ENCODE measurements around the gene PCDHA1.
"Not testable (repeated sequence)": the region's sequence is repeated elsewhere in the genome, so short reads cannot be mapped to it uniquely, and the experiment has no call there.

The PCDHA1 gene

DNA sequence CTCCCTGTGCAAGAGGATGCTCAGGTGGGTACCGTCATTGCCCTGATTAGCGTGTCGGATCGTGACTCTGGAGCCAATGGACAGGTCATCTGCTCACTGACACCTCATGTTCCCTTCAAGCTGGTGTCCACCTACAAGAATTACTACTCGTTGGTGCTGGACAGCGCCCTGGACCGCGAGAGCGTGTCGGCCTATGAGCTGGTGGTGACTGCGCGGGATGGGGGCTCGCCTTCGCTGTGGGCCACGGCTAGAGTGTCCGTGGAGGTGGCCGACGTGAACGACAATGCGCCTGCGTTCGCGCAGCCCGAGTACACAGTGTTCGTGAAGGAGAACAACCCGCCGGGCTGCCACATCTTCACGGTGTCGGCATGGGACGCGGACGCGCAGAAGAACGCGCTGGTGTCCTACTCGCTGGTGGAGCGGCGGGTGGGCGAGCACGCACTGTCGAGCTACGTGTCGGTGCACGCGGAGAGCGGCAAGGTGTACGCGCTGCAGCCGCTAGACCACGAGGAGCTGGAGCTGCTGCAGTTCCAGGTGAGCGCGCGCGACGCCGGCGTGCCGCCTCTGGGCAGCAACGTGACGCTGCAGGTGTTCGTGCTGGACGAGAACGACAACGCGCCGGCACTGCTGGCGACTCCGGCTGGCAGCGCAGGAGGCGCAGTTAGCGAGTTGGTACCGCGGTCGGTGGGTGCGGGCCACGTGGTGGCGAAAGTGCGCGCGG is 90.8 kb downstream of the PCDHA1 start:
- not testable (repeated sequence) for H3K4me1 ChIP-seq (ENCODE audit: control insufficient read depth in 1 of 2, insufficient read depth in 2 of 2, low read length in 2 of 2); H3K27me3 ChIP-seq (ENCODE audit: control insufficient read depth in 1 of 2, insufficient read depth in 2 of 2, low read length in 2 of 2); H3K9ac ChIP-seq (ENCODE audit: low read depth in 1 of 2, low read length in 2 of 2); H3K36me3 ChIP-seq (ENCODE audit: control insufficient read depth in 1 of 2, insufficient read depth in 2 of 2, low read length in 2 of 2); H3K27ac ChIP-seq (ENCODE audit: low read depth, low read length); H3K4me3 ChIP-seq (ENCODE audit: low read depth in 1 of 2, low read length in 2 of 2)
- H3K9me3 ChIP-seq (ENCODE audit: control insufficient read depth in 1 of 2, low read length in 2 of 2) = peaks cover 8 to 17% of the 10 kb centered on the region in 2 donors

DNA sequence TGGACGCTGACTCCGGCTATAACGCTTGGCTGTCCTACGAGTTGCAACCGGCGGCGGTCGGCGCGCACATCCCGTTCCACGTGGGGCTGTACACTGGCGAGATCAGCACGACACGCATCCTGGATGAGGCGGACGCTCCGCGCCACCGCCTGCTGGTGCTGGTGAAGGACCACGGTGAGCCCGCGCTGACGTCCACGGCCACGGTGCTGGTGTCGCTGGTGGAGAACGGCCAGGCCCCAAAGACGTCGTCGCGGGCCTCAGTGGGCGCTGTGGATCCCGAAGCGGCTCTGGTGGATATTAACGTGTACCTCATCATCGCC is 91.3 kb downstream of the PCDHA1 start:
- H3K9ac ChIP-seq (ENCODE audit: low read depth in 1 of 2, low read length in 2 of 2) = no peak overlapping the region
- peaks cover 8 to 22% of the 10 kb centered on the region in 2 donors for H3K9me3 ChIP-seq (ENCODE audit: control insufficient read depth in 1 of 2, low read length in 2 of 2)
- no peaks in the 10 kb centered on the region for H3K4me1 ChIP-seq (ENCODE audit: control insufficient read depth in 1 of 2, insufficient read depth in 2 of 2, low read length in 2 of 2)
- H3K4me3 ChIP-seq (ENCODE audit: low read depth in 1 of 2, low read length in 2 of 2) = no peak overlapping the region
- no peaks in the 10 kb centered on the region for H3K27me3 ChIP-seq (ENCODE audit: control insufficient read depth in 1 of 2, insufficient read depth in 2 of 2, low read length in 2 of 2)
- H3K36me3 ChIP-seq (ENCODE audit: control insufficient read depth in 1 of 2, insufficient read depth in 2 of 2, low read length in 2 of 2) = no peaks in the 10 kb centered on the region
- no peak overlapping the region for H3K27ac ChIP-seq (ENCODE audit: low read depth, low read length)

- Histone ChIP-seq H3K9me3 (ENCODE audit: control insufficient read depth in 1 of 2, low read length in 2 of 2) (peaks cover 16 to 32% of the 10 kb centered on the region in 2 donors), H3K36me3 (ENCODE audit: control insufficient read depth in 1 of 2, insufficient read depth in 2 of 2, low read length in 2 of 2) (no peaks in the 10 kb centered on the region), H3K27ac (ENCODE audit: low read depth, low read length) (no peak within 1 kb of the TSS), H3K4me3 (ENCODE audit: low read depth in 1 of 2, low read length in 2 of 2) (peak within 1 kb of the TSS in 1 of 2 donors; percentile 33), H3K9ac (ENCODE audit: low read depth in 1 of 2, low read length in 2 of 2) (no peak within 1 kb of the TSS), H3K27me3 (ENCODE audit: control insufficient read depth in 1 of 2, insufficient read depth in 2 of 2, low read length in 2 of 2) (no peaks in the 10 kb centered on the region), H3K4me1 (ENCODE audit: control insufficient read depth in 1 of 2, insufficient read depth in 2 of 2, low read length in 2 of 2) (no peaks in the 10 kb centered on the region)
Observed at GRCh38 chr5:140881889-140882590, 96.1 kb downstream of the PCDHA1 start, which contains the start of gene PCDHA13. TSS of gene PCDHA13 (plus strand) at chr5:140882124. CDS start at chr5:140882269, 145 bp downstream.

DNA sequence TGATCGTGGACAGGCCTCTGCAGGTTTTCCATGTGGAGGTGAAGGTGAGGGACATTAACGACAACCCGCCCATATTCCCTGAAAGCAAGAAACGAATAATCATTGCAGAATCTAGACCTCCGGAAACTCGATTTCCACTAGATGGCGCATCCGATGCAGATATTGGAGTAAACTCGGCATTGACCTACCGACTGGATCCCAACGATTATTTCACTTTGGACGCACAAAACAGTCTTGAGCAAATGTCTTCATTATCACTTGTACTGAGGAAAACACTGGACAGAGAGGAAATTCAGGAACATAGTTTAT is 96.6 kb downstream of the PCDHA1 start:
- no peaks in the 10 kb centered on the region for H3K4me1 ChIP-seq (ENCODE audit: control insufficient read depth in 1 of 2, insufficient read depth in 2 of 2, low read length in 2 of 2)
- H3K4me3 ChIP-seq (ENCODE audit: low read depth in 1 of 2, low read length in 2 of 2) = no peak overlapping the region
- no peaks in the 10 kb centered on the region for H3K27me3 ChIP-seq (ENCODE audit: control insufficient read depth in 1 of 2, insufficient read depth in 2 of 2, low read length in 2 of 2)
- no peaks in the 10 kb centered on the region for H3K36me3 ChIP-seq (ENCODE audit: control insufficient read depth in 1 of 2, insufficient read depth in 2 of 2, low read length in 2 of 2)
- no peak overlapping the region for H3K9ac ChIP-seq (ENCODE audit: low read depth in 1 of 2, low read length in 2 of 2)
- peaks cover 16 to 28% of the 10 kb centered on the region in 2 donors for H3K9me3 ChIP-seq (ENCODE audit: control insufficient read depth in 1 of 2, low read length in 2 of 2)
- no peak overlapping the region for H3K27ac ChIP-seq (ENCODE audit: low read depth, low read length)

- Histone ChIP-seq H3K4me3 (ENCODE audit: low read depth in 1 of 2, low read length in 2 of 2) (no peak overlapping the region), H3K4me1 (ENCODE audit: control insufficient read depth in 1 of 2, insufficient read depth in 2 of 2, low read length in 2 of 2) (no peaks in the 10 kb centered on the region)
Observed at GRCh38 chr5:140883373-140883772, 97.4 kb downstream of the PCDHA1 start.

DNA sequence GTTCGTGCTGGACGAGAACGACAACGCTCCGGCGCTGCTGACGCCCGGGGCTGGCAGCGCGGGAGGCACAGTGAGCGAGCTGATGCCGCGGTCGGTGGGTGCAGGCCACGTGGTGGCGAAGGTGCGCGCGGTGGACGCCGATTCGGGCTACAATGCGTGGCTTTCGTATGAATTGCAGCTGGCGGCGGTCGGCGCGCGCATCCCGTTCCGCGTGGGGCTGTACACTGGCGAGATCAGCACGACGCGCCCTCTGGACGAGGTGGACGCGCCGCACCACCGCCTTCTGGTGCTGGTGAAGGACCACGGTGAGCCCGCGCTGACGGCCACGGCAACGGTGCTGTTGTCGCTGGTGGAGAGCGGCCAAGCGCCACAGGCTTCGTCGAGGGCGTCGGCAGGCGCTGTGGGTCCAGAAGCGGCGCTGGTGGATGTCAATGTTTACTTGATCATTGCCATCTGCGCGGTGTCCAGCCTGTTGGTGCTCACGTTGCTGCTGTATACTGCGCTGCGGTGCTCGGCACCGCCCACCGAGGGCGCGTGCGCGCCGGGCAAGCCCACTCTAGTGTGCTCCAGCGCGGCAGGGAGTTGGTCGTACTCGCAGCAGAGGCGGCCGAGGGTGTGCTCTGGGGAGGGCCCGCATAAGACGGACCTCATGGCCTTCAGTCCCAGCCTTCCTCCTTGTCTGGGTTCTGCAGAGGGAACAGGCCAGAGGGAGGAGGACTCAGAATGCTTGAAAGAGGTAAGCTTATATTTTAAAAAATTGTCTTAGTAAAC is 98.2 kb downstream of the PCDHA1 start:
- Histone ChIP-seq H3K4me1 (ENCODE audit: control insufficient read depth in 1 of 2, insufficient read depth in 2 of 2, low read length in 2 of 2) (no peaks in the 10 kb centered on the region), H3K9me3 (ENCODE audit: control insufficient read depth in 1 of 2, low read length in 2 of 2) (peaks cover 16 to 30% of the 10 kb centered on the region in 2 donors)

More at GRCh38 chr5:140883373-140883772, 97.4 kb downstream of the PCDHA1 start:
- Histone ChIP-seq H3K9ac (ENCODE audit: low read depth in 1 of 2, low read length in 2 of 2) (no peak overlapping the region), H3K27me3 (ENCODE audit: control insufficient read depth in 1 of 2, insufficient read depth in 2 of 2, low read length in 2 of 2) (no peaks in the 10 kb centered on the region), H3K36me3 (ENCODE audit: control insufficient read depth in 1 of 2, insufficient read depth in 2 of 2, low read length in 2 of 2) (no peaks in the 10 kb centered on the region), H3K9me3 (ENCODE audit: control insufficient read depth in 1 of 2, low read length in 2 of 2) (peaks cover 16 to 30% of the 10 kb centered on the region in 2 donors), H3K27ac (ENCODE audit: low read depth, low read length) (no peak overlapping the region)

GRCh38 chr5:140916325-140916724 is 130.4 kb downstream of the PCDHA1 start:
- Histone ChIP-seq H3K36me3 (ENCODE audit: control insufficient read depth in 1 of 2, insufficient read depth in 2 of 2, low read length in 2 of 2) (no peaks in the 10 kb centered on the region), H3K27ac (ENCODE audit: low read depth, low read length) (no peak overlapping the region), H3K9ac (ENCODE audit: low read depth in 1 of 2, low read length in 2 of 2) (no peak overlapping the region), H3K9me3 (ENCODE audit: control insufficient read depth in 1 of 2, low read length in 2 of 2) (peaks cover 2 to 8% of the 10 kb centered on the region in 2 donors), H3K27me3 (ENCODE audit: control insufficient read depth in 1 of 2, insufficient read depth in 2 of 2, low read length in 2 of 2) (no peaks in the 10 kb centered on the region), H3K4me3 (ENCODE audit: low read depth in 1 of 2, low read length in 2 of 2) (no peak overlapping the region), H3K4me1 (ENCODE audit: control insufficient read depth in 1 of 2, insufficient read depth in 2 of 2, low read length in 2 of 2) (no peaks in the 10 kb centered on the region)

More for the DNA sequence above, 98.2 kb downstream of the PCDHA1 start:
- H3K4me3 ChIP-seq (ENCODE audit: low read depth in 1 of 2, low read length in 2 of 2) = no peak overlapping the region
- H3K36me3 ChIP-seq (ENCODE audit: control insufficient read depth in 1 of 2, insufficient read depth in 2 of 2, low read length in 2 of 2) = no peaks in the 10 kb centered on the region
- H3K27ac ChIP-seq (ENCODE audit: low read depth, low read length) = no peak overlapping the region
- H3K27me3 ChIP-seq (ENCODE audit: control insufficient read depth in 1 of 2, insufficient read depth in 2 of 2, low read length in 2 of 2) = no peaks in the 10 kb centered on the region
- no peak overlapping the region for H3K9ac ChIP-seq (ENCODE audit: low read depth in 1 of 2, low read length in 2 of 2)

- peaks cover 1 to 7% of the 10 kb centered on the region in 2 donors for H3K27me3 ChIP-seq (ENCODE audit: control insufficient read depth in 1 of 2, insufficient read depth in 2 of 2, low read length in 2 of 2)
- no peaks in the 10 kb centered on the region for H3K4me1 ChIP-seq (ENCODE audit: control insufficient read depth in 1 of 2, insufficient read depth in 2 of 2, low read length in 2 of 2)
- H3K9ac ChIP-seq (ENCODE audit: low read depth in 1 of 2, low read length in 2 of 2) = no peak overlapping the region
- H3K9me3 ChIP-seq (ENCODE audit: control insufficient read depth in 1 of 2, low read length in 2 of 2) = peaks cover 3 to 6% of the 10 kb centered on the region in 2 donors
- H3K4me3 ChIP-seq (ENCODE audit: low read depth in 1 of 2, low read length in 2 of 2) = no peak overlapping the region
- H3K27ac ChIP-seq (ENCODE audit: low read depth, low read length) = no peak overlapping the region
- H3K36me3 ChIP-seq (ENCODE audit: control insufficient read depth in 1 of 2, insufficient read depth in 2 of 2, low read length in 2 of 2) = no peaks in the 10 kb centered on the region
Observed at GRCh38 chr5:140923601-140924000, 137.7 kb downstream of the PCDHA1 start.

DNA sequence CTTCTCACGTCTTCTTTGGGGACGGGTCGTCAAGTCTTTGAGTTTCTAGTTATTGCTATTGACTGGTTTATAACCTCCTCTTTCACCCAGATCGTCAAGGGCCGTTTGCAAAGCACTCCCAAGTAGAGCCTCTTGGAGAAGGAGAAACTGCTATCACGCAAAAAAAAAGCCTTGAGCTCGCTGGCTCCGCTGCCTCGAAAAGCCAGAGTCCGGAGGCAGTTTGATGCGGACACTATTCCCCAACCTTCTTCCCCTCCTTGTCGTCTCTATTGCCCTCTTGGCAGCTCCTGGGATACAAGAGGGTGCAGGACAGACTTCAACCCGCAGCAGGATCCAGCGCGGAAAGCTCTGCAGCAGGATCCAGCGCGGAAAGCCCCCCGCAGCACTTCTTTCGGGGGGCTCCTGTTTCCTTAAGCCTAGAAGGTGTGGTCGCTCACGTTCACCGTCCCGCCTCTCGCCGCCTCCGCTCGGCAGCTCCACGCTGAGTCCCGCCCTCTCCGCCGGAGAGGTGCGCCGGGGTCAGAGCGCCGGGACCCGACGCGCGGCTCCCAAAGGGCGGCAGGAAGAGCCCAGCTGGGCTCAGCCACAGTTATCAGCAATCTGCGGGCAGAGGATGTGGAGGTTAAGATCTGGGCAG is 140.0 kb downstream of the PCDHA1 start, which contains the start of gene PCDHAC1:
TSS of gene PCDHAC1 (plus strand) at position 494 of the 637 bp plus-strand sequence. CDS start 594 bp downstream, outside the sequence.
- Histone ChIP-seq H3K9me3 (ENCODE audit: control insufficient read depth in 1 of 2, low read length in 2 of 2) (peaks cover 3 to 8% of the 10 kb centered on the region in 2 donors), H3K27me3 (ENCODE audit: control insufficient read depth in 1 of 2, insufficient read depth in 2 of 2, low read length in 2 of 2) (peaks cover 7% of the 10 kb centered on the region in 2 donors), H3K27ac (ENCODE audit: low read depth, low read length) (no peak within 1 kb of the TSS), H3K36me3 (ENCODE audit: control insufficient read depth in 1 of 2, insufficient read depth in 2 of 2, low read length in 2 of 2) (no peaks in the 10 kb centered on the region), H3K4me1 (ENCODE audit: control insufficient read depth in 1 of 2, insufficient read depth in 2 of 2, low read length in 2 of 2) (no peaks in the 10 kb centered on the region), H3K4me3 (ENCODE audit: low read depth in 1 of 2, low read length in 2 of 2) (peak within 1 kb of the TSS; percentile 32 to 60), H3K9ac (ENCODE audit: low read depth in 1 of 2, low read length in 2 of 2) (peak within 1 kb of the TSS in 1 of 2 donors; percentile 21)
